ENCODE data around the gene OTOF. TPM values are rescaled to one million over a fixed set of nuclear protein-coding genes. Genes with fewer than 3 reads are reported as not detected.

The OTOF gene
- polyA plus RNA-seq (2013, experiment 1 of 2): 0.65 TPM
- polyA plus RNA-seq (2013, experiment 2 of 2): 0.51 TPM

DNA sequence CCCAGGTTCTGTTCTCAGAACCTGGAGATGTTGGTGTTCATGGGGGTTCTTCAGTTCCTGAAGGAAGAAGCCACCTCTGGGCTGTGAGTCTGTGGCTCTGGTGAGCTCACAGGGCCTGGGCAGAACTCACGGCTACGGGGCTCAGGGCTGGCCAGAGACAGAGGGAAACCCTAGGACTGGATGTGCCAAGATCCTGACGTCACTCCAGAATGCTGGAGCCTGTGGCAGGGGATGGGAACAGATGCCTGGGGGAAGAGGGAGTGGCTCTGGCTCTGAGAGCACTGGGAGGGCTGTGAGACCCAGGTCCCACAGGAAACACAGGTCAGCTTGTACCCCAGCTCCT lies at the start of gene OTOF:
OTOF (minus strand) TSS at position 214 of the 343 bp plus-strand sequence.
- H3K9ac ChIP-seq (ENCODE audit: low read depth, low read length): no peak within 1 kb of the TSS

DNA sequence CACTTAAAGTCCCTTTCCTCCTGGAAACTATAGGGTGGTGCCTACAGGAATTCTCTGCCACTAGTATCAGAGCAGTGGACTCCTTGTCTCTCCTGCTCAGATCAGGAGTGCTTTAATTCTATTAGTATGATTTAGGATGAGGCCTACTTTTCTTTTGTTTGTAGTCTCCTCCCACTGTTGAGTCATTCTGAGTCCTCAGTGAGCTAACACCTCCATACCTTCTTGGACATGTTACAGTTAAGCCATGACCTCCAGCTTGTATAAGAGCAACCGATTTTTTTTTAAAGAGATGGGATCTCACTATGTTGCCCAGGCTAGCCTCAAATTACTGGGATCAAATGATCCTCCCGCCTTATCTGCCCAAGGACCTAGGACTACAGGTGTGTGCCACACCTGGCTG lies 48.7 kb upstream of the OTOF start:
- no peak overlapping the region for H3K9ac ChIP-seq (ENCODE audit: low read depth, low read length)
- H3K27me3 ChIP-seq (ENCODE audit: insufficient read depth, low read length): no peaks in the 10 kb centered on the region
- H3K36me3 ChIP-seq (ENCODE audit: insufficient read depth, low read length): no peaks in the 10 kb centered on the region
- 93% methylated on average over 2 of the region's 2 CpGs for WGBS
- peaks cover 6% of the 10 kb centered on the region; the same call in 1 of the 2 replicates for H3K4me1 ChIP-seq (ENCODE audit: insufficient read depth, low read length)
- no peaks in the 10 kb centered on the region for H3K9me3 ChIP-seq (ENCODE audit: insufficient read depth, low read depth, low read length)
- no peak overlapping the region for H3K4me3 ChIP-seq (ENCODE audit: low read length)
- H3K27ac ChIP-seq (ENCODE audit: low read depth, low read length): no peak overlapping the region

More for the DNA sequence above, at the start of gene OTOF:
- H3K9me3 ChIP-seq (ENCODE audit: insufficient read depth, low read depth, low read length): no peaks in the 10 kb centered on the region
- no peaks in the 10 kb centered on the region for H3K36me3 ChIP-seq (ENCODE audit: insufficient read depth, low read length)
- H3K27ac ChIP-seq (ENCODE audit: low read depth, low read length): no peak within 1 kb of the TSS
- H3K4me1 ChIP-seq (ENCODE audit: insufficient read depth, low read length): no peaks in the 10 kb centered on the region
- H3K27me3 ChIP-seq (ENCODE audit: insufficient read depth, low read length): no peaks in the 10 kb centered on the region
- WGBS: 79% methylated on average over 3 of the region's 3 CpGs
- H3K4me3 ChIP-seq (ENCODE audit: low read length): no peak within 1 kb of the TSS

DNA sequence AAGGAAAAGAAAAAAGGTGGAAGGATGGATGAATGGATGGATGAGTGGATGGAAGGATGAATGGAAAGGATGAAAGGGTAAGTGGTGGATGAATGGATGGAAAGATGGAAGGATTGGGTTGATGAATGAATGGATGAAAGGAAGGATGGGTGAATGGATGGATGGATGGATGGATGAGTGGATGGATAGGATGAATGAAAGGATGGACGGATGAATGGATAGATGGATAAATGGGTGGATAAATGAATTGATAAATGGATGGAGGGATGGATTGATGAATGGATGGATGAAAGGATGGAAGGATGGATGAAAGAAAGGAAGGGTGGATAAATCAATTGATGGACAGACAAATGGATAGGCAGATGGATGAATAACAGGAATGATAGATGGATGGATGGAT lies 48.2 kb upstream of the OTOF start:
- no peaks in the 10 kb centered on the region for H3K9me3 ChIP-seq (ENCODE audit: insufficient read depth, low read depth, low read length)
- 89% methylated on average over 1 of the region's 1 CpG for WGBS
- H3K9ac ChIP-seq (ENCODE audit: low read depth, low read length): no peak overlapping the region
- H3K4me1 ChIP-seq (ENCODE audit: insufficient read depth, low read length): peaks cover 6% of the 10 kb centered on the region; the same call in 1 of the 2 replicates
- H3K36me3 ChIP-seq (ENCODE audit: insufficient read depth, low read length): no peaks in the 10 kb centered on the region
- no peak overlapping the region for H3K27ac ChIP-seq (ENCODE audit: low read depth, low read length)
- no peak overlapping the region for H3K4me3 ChIP-seq (ENCODE audit: low read length)
- no peaks in the 10 kb centered on the region for H3K27me3 ChIP-seq (ENCODE audit: insufficient read depth, low read length)

DNA sequence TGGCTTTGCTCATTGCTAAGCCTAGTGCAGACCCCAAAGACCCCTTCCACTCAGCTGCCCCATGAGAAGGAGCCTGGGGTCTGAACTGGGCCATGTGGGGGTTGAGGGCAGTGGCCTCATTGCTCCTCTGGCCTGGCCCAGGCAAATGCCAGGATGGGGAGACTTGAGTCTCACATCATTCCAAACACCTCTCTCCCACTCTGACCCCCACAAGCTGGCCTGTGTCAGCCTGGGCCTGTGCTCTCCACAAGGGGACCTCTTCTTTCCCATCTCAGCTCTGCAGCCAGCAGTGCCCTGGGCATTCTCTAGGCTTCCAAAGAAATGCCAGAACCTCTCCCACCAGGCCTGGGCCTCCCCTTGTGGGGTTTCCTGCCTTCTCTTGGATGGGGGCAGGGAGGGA lies 45.8 kb upstream of the OTOF start:
- Histone ChIP-seq H3K9me3 (ENCODE audit: insufficient read depth, low read depth, low read length) (no peaks in the 10 kb centered on the region), H3K4me1 (ENCODE audit: insufficient read depth, low read length) (no peaks in the 10 kb centered on the region), H3K27me3 (ENCODE audit: insufficient read depth, low read length) (no peaks in the 10 kb centered on the region)

DNA sequence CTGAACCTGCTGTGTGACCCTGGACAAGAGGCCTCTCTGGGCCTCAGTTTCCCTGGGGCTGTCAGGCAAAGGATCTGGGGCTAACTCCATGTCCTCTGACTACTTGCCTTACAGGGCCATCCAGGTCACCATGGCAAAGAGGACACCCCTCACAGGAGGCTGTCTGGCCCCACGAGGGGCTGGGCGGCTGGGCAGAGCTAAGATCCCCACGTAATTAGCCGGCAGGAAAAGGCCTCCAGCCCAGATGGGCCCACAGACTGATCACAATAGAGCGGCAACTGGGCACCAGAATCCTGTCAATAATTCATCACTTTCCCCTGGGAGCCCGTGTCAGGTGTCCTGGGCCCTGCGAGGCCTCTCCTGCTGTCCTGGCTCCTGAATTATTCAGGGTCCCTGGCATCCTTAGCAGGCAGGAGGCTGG lies 44.8 kb upstream of the OTOF start:
- no peaks in the 10 kb centered on the region for H3K36me3 ChIP-seq (ENCODE audit: insufficient read depth, low read length)
- no peak overlapping the region for H3K4me3 ChIP-seq (ENCODE audit: low read length)
- H3K9me3 ChIP-seq (ENCODE audit: insufficient read depth, low read depth, low read length): no peaks in the 10 kb centered on the region
- H3K27ac ChIP-seq (ENCODE audit: low read depth, low read length): no peak overlapping the region
- 93% methylated on average over 7 of the region's 7 CpGs for WGBS
- no peak overlapping the region for H3K9ac ChIP-seq (ENCODE audit: low read depth, low read length)
- H3K27me3 ChIP-seq (ENCODE audit: insufficient read depth, low read length): no peaks in the 10 kb centered on the region
- no peaks in the 10 kb centered on the region for H3K4me1 ChIP-seq (ENCODE audit: insufficient read depth, low read length)

More for the DNA sequence above, 45.8 kb upstream of the OTOF start:
- no peaks in the 10 kb centered on the region for H3K36me3 ChIP-seq (ENCODE audit: insufficient read depth, low read length)
- H3K4me3 ChIP-seq (ENCODE audit: low read length): no peak overlapping the region
- H3K9ac ChIP-seq (ENCODE audit: low read depth, low read length): no peak overlapping the region
- no peak overlapping the region for H3K27ac ChIP-seq (ENCODE audit: low read depth, low read length)

DNA sequence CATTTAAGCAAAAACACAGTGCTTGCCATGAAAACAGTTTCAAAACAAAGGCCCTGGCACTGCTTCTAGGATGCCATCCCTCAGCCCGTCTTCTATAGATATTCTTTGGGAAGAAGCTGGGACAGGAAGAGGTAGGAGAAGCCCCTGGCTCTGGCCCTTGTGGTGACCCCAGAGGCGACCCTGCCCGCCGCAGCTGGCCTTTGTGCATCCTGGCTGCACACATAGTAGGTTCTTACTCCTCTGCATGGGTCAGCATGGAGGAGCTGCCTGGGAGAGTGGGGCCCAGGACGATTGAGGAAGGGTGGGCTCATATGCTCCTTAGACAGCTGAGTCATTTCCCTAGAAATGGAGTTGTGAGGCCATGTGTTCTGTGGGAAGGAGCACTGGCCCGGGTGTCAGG lies 44.4 kb upstream of the OTOF start:
- Histone ChIP-seq H3K9ac (ENCODE audit: low read depth, low read length) (no peak overlapping the region), H3K9me3 (ENCODE audit: insufficient read depth, low read depth, low read length) (no peaks in the 10 kb centered on the region), H3K27me3 (ENCODE audit: insufficient read depth, low read length) (no peaks in the 10 kb centered on the region), H3K27ac (ENCODE audit: low read depth, low read length) (no peak overlapping the region), H3K4me1 (ENCODE audit: insufficient read depth, low read length) (no peaks in the 10 kb centered on the region), H3K4me3 (ENCODE audit: low read length) (no peak overlapping the region), H3K36me3 (ENCODE audit: insufficient read depth, low read length) (no peaks in the 10 kb centered on the region)
- WGBS: 87% methylated on average over 6 of the region's 6 CpGs

DNA sequence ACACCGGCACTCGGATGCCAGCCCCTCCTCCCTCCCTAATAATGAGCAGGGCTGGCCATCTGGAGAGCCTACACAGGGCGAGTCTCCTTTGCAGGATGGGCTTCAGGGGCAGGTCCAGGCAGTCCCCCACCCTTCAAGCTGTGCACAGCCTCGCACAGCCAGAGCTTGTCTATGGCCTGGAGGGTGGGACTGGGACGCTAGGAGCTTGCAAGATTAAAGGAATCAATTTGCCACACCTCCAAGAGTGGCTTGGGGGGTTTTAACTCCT lies 43.9 kb upstream of the OTOF start:
- Histone ChIP-seq H3K27ac (ENCODE audit: low read depth, low read length) (no peak overlapping the region), H3K9me3 (ENCODE audit: insufficient read depth, low read depth, low read length) (no peaks in the 10 kb centered on the region), H3K36me3 (ENCODE audit: insufficient read depth, low read length) (no peaks in the 10 kb centered on the region), H3K27me3 (ENCODE audit: insufficient read depth, low read length) (no peaks in the 10 kb centered on the region), H3K9ac (ENCODE audit: low read depth, low read length) (no peak overlapping the region), H3K4me3 (ENCODE audit: low read length) (no peak overlapping the region), H3K4me1 (ENCODE audit: insufficient read depth, low read length) (no peaks in the 10 kb centered on the region)
- WGBS: 87% methylated on average over 5 of the region's 5 CpGs

DNA sequence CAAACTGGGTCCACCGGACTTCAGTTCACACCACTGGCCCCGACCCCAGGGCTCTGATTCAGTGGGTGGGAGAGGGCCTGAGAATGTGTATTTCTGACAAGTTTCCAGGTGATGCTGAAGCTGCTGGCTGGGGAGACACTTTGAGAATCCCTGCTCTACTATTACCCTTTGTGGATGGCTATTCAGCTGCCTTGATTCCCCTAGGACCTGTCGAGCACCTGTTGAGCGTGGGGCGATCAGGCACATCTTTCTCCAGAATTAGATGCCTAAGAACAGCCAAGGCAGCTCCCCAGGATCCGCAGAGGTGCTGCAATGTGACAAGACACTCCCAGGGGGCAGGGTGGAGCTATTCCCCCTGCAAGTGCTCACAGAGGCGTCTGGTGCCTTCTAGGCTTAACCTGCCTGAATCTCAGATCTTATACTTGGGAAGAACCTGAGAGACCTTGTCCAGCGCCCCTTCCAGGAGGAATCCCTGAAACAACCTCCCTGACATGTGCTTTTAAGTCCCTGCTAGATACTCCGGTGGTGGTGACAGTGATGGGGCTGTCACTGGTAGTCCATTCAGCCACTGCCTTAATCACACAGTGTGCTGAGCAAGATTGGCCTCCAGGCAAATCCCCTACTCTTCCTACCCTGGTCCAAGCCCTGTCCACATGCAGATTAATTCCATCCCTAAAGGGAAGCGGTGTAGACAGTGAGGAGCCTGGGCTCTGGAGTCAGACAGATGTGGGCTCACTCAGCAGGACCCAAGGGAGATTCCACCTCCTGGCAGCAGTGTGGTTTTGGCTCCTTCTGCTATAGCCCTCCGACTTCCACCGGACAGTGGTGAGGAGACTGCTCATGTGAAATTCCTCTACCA lies 43.4 kb upstream of the OTOF start:
- H3K9me3 ChIP-seq (ENCODE audit: insufficient read depth, low read depth, low read length): no peaks in the 10 kb centered on the region
- no peak overlapping the region for H3K27ac ChIP-seq (ENCODE audit: low read depth, low read length)
- no peak overlapping the region for H3K9ac ChIP-seq (ENCODE audit: low read depth, low read length)
- no peaks in the 10 kb centered on the region for H3K27me3 ChIP-seq (ENCODE audit: insufficient read depth, low read length)
- 75% methylated on average over 12 of the region's 12 CpGs for WGBS
- H3K4me1 ChIP-seq (ENCODE audit: insufficient read depth, low read length): no peaks in the 10 kb centered on the region
- no peak overlapping the region for H3K4me3 ChIP-seq (ENCODE audit: low read length)
- H3K36me3 ChIP-seq (ENCODE audit: insufficient read depth, low read length): no peaks in the 10 kb centered on the region

DNA sequence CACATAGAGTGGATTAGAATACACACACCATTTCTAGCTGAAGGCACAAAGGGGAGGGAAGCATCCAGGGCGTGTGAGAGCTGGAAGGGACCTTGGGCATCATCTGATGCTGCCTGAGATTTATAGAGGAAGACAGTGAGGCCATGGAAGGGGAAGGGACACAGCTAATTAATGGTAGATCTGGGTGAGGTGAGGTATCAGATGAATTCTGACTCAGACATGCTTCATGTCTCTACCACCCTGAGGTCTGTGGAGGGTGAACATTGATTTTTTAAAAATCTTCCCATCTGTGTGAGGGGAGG lies 42.2 kb upstream of the OTOF start:
- Histone ChIP-seq H3K27me3 (ENCODE audit: insufficient read depth, low read length) (no peaks in the 10 kb centered on the region), H3K4me3 (ENCODE audit: low read length) (no peak overlapping the region), H3K9me3 (ENCODE audit: insufficient read depth, low read depth, low read length) (no peaks in the 10 kb centered on the region), H3K36me3 (ENCODE audit: insufficient read depth, low read length) (no peaks in the 10 kb centered on the region), H3K27ac (ENCODE audit: low read depth, low read length) (no peak overlapping the region), H3K4me1 (ENCODE audit: insufficient read depth, low read length) (no peaks in the 10 kb centered on the region), H3K9ac (ENCODE audit: low read depth, low read length) (no peak overlapping the region)
- 79% methylated on average over 1 of the region's 1 CpG for WGBS

DNA sequence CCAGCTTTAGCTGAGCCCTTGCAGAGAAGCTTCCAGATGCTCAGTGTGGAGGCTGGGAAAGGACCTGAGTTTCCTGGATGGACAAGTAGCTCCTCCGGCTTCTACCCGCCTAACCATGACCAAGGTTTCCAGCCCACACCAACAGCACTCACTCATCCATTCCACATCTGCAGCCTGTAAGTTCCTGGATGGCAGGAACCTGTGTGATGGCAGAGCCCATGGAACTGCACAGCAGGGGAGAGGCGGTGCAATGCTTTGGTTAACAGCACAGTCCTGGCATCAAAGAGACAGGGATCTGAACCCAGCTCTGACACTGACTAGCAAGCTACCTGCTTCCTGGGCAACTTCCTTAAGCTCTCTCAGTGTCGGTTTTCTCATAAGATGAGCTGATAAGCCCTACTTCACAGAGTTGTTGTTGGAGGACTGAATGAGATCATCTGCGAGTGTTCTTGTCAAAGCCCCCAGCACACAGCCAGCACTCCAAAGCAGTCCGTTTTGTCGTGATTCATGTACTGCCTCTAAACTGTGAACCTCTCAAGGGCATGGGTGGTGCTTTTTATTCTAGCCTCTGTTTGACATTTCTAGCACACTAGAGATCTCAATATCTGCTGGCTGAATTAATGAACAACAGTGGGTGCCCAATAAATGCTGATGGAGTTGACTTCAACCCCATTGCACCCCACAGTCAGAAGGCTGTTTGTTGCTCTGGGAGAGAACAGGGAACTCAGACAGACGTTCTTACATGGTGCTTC lies 41.6 kb upstream of the OTOF start:
- no peak overlapping the region for H3K4me3 ChIP-seq (ENCODE audit: low read length)
- no peaks in the 10 kb centered on the region for H3K27me3 ChIP-seq (ENCODE audit: insufficient read depth, low read length)
- no peaks in the 10 kb centered on the region for H3K36me3 ChIP-seq (ENCODE audit: insufficient read depth, low read length)
- no peaks in the 10 kb centered on the region for H3K9me3 ChIP-seq (ENCODE audit: insufficient read depth, low read depth, low read length)
- H3K27ac ChIP-seq (ENCODE audit: low read depth, low read length): no peak overlapping the region
- WGBS: 83% methylated on average over 8 of the region's 8 CpGs
- H3K9ac ChIP-seq (ENCODE audit: low read depth, low read length): no peak overlapping the region
- no peaks in the 10 kb centered on the region for H3K4me1 ChIP-seq (ENCODE audit: insufficient read depth, low read length)

DNA sequence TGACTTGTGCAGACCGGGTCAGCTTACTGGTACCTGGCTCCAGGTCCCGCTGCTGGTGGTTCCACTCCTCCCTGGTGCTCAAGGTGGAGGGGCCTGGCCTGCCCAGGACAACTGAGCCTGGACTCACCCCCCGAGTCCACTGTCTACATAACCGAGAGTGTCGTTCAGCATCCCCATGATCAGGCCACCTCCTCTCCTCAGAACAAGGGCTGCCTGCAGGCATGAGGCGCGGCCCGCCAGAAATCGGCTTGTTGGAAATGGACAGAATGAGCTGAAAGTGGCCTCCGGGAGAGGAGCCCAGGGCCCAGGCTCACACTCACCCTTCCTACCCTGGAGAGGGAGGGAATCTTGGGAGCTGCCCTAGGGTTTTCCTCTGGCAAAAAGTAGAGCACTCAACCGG lies 38.9 kb upstream of the OTOF start:
- Histone ChIP-seq H3K4me1 (ENCODE audit: insufficient read depth, low read length) (no peaks in the 10 kb centered on the region), H3K27me3 (ENCODE audit: insufficient read depth, low read length) (no peaks in the 10 kb centered on the region), H3K4me3 (ENCODE audit: low read length) (no peak overlapping the region), H3K36me3 (ENCODE audit: insufficient read depth, low read length) (no peaks in the 10 kb centered on the region), H3K9me3 (ENCODE audit: insufficient read depth, low read depth, low read length) (no peaks in the 10 kb centered on the region), H3K27ac (ENCODE audit: low read depth, low read length) (no peak overlapping the region), H3K9ac (ENCODE audit: low read depth, low read length) (no peak overlapping the region)
- WGBS: 88% methylated on average over 11 of the region's 11 CpGs
